Endodermal cell (in vitro differentiated cells): ENCODE measurements around the gene KCNH8. TPM values are rescaled to one million over a fixed set of nuclear protein-coding genes. Genes with fewer than 3 reads are reported as not detected.

Experiments
- DNase-seq: peaks from one replicate; pipeline ENCODE4 v3.0.0-alpha.2; 2017
- H3K27ac ChIP-seq: 2 replicates; pipeline ENCODE4 v1.5.1; 2013; ENCODE audit warnings: mild to moderate bottlenecking, low read depth, low read length, moderate library complexity
- H3K27me3 ChIP-seq: 2 replicates; pipeline ENCODE4 v1.6.1; 2013; ENCODE audit warnings: mild to moderate bottlenecking, low read length, moderate library complexity; ENCODE audit not compliant: insufficient read depth, control insufficient read depth, poor library complexity, severe bottlenecking
- H3K36me3 ChIP-seq: 2 replicates; pipeline ENCODE4 v1.7.0; 2013; ENCODE audit warnings: mild to moderate bottlenecking, low read length, moderate library complexity; ENCODE audit not compliant: control insufficient read depth, insufficient read depth
- H3K4me1 ChIP-seq: one replicate; pipeline ENCODE4 v1.7.0; 2013; ENCODE audit warnings: low read length; ENCODE audit not compliant: control insufficient read depth, insufficient read depth
- H3K4me3 ChIP-seq: 2 replicates; pipeline ENCODE4 v1.5.1; 2013; ENCODE audit warnings: mild to moderate bottlenecking, low read length, moderate library complexity
- H3K9ac ChIP-seq: 2 replicates; pipeline ENCODE4 v1.6.1; 2013; ENCODE audit warnings: mild to moderate bottlenecking, low read length, moderate library complexity; ENCODE audit not compliant: poor library complexity, severe bottlenecking; ENCODE audit errors: extremely low read depth
- H3K9me3 ChIP-seq: 2 replicates; pipeline ENCODE4 v1.6.1; 2013; ENCODE audit warnings: mild to moderate bottlenecking, low read length, moderate library complexity; ENCODE audit not compliant: control insufficient read depth
- H3K27ac Mint-ChIP-seq: 2 replicates; pipeline ENCODE4 v1.8.0; 2020; ENCODE audit warnings: mixed read lengths
- H3K27me3 Mint-ChIP-seq: 2 replicates; pipeline ENCODE4 v1.8.0; 2021; ENCODE audit warnings: mild to moderate bottlenecking, mixed read lengths; ENCODE audit not compliant: insufficient read depth
- H3K36me3 Mint-ChIP-seq: 2 replicates; pipeline ENCODE4 v1.8.0; 2020; ENCODE audit warnings: low read depth, mixed read lengths
- H3K4me1 Mint-ChIP-seq: 2 replicates; pipeline ENCODE4 v1.8.0; 2020; ENCODE audit warnings: mixed read lengths
- H3K4me3 Mint-ChIP-seq: 2 replicates; pipeline ENCODE4 v1.8.0; 2020; ENCODE audit warnings: mild to moderate bottlenecking, moderate library complexity, mixed read lengths
- H3K9me3 Mint-ChIP-seq: 2 replicates; pipeline ENCODE4 v1.8.0; 2020; ENCODE audit warnings: mild to moderate bottlenecking, mixed read lengths
- WGBS, 2 experiments: methylation state at CpG; one replicate each; pipeline versions ENCODE4 v1.1.5 to v1.1.7; 2013; ENCODE audit warnings: missing lambda C conversion rate in 2 of 2, mixed read lengths in 1 of 2; ENCODE audit not compliant: insufficient coverage in 1 of 2, insufficient read length in 1 of 2; 5-methylcytosine and 5-hydroxymethylcytosine counted together
- total RNA-seq, 2 donors: library from RNA; stranded (reverse); fragmentation: NEBNext Ultra II Directional in 1 of 2; extraction: Animal tissue kit (Norgen Biotek cat#: 25700) in 1 of 2; gene quantifications; 2 replicates in 1 of 2; 3 replicates in 1 of 2; pipeline ENCODE4 v1.2.1, GENCODE V29; 2021
- TF ChIP-seq, protein P1 (sequence below): fragments of 200-600 bp; sonication (generic); conservative IDR thresholded peaks from 2 replicates; pipeline ENCODE4 v1.5.0; 2021; ENCODE audit warnings: antibody characterized with exemption, mild to moderate bottlenecking

Gene KCNH8
- total RNA-seq, 2 donors from 2014 or later: 12.0 to 15.0 TPM

GRCh38 chr3:19221081-19221480, 72.8 kb downstream of the KCNH8 start:
- 62 to 69% methylated on average over 2 of the region's 2 CpGs for WGBS, 2 experiments
- H3K27ac Mint-ChIP-seq: no peak overlapping the region
- Histone ChIP-seq H3K4me1 (peaks cover 4% of the 10 kb centered on the region), H3K27ac (no peak overlapping the region), H3K36me3 (no peaks in the 10 kb centered on the region), H3K9me3 (no peaks in the 10 kb centered on the region), H3K27me3 (no peaks in the 10 kb centered on the region), H3K4me3 (no peak overlapping the region), H3K9ac (no peak overlapping the region)
- H3K27me3 Mint-ChIP-seq: no peaks in the 10 kb centered on the region
- H3K36me3 Mint-ChIP-seq: no peaks in the 10 kb centered on the region
- H3K4me3 Mint-ChIP-seq: no peak overlapping the region
- peaks cover 14% of the 10 kb centered on the region for H3K4me1 Mint-ChIP-seq
- H3K9me3 Mint-ChIP-seq: no peaks in the 10 kb centered on the region
- TF ChIP-seq, protein P1, sequence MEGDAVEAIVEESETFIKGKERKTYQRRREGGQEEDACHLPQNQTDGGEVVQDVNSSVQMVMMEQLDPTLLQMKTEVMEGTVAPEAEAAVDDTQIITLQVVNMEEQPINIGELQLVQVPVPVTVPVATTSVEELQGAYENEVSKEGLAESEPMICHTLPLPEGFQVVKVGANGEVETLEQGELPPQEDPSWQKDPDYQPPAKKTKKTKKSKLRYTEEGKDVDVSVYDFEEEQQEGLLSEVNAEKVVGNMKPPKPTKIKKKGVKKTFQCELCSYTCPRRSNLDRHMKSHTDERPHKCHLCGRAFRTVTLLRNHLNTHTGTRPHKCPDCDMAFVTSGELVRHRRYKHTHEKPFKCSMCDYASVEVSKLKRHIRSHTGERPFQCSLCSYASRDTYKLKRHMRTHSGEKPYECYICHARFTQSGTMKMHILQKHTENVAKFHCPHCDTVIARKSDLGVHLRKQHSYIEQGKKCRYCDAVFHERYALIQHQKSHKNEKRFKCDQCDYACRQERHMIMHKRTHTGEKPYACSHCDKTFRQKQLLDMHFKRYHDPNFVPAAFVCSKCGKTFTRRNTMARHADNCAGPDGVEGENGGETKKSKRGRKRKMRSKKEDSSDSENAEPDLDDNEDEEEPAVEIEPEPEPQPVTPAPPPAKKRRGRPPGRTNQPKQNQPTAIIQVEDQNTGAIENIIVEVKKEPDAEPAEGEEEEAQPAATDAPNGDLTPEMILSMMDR: no peak
- peak; percentile 72 for DNase-seq

- H3K27me3 ChIP-seq: no peaks in the 10 kb centered on the region
- no peaks in the 10 kb centered on the region for H3K9me3 ChIP-seq
- no peak overlapping the region for H3K27ac ChIP-seq
- peaks cover under 1% of the 10 kb centered on the region for H3K36me3 ChIP-seq
- 17 to 64% methylated on average over 1 to 2 of the region's 2 CpGs for WGBS, 2 experiments
- no peak overlapping the region for H3K4me3 ChIP-seq
- no peak overlapping the region for H3K27ac Mint-ChIP-seq
- TF ChIP-seq, protein P1: no peak
- no peaks in the 10 kb centered on the region for H3K27me3 Mint-ChIP-seq
- no peaks in the 10 kb centered on the region for H3K9me3 Mint-ChIP-seq
- H3K4me3 Mint-ChIP-seq: no peak overlapping the region
- no peak for DNase-seq
- H3K36me3 Mint-ChIP-seq: peaks cover 4% of the 10 kb centered on the region
- no peak overlapping the region for H3K9ac ChIP-seq
- no peaks in the 10 kb centered on the region for H3K4me1 ChIP-seq
- H3K4me1 Mint-ChIP-seq: peaks cover 15% of the 10 kb centered on the region
Observed at GRCh38 chr3:19226479-19226878, 78.2 kb downstream of the KCNH8 start.

GRCh38 chr3:19228167-19228566, 79.9 kb downstream of the KCNH8 start:
- Histone ChIP-seq H3K27ac (no peak overlapping the region), H3K4me3 (no peak overlapping the region), H3K27me3 (no peaks in the 10 kb centered on the region), H3K9ac (no peak overlapping the region), H3K36me3 (peaks cover 5% of the 10 kb centered on the region), H3K4me1 (no peaks in the 10 kb centered on the region), H3K9me3 (no peaks in the 10 kb centered on the region)
- Mint-ChIP-seq H3K27ac (no peak overlapping the region), H3K4me1 (peaks cover 15% of the 10 kb centered on the region), H3K36me3 (peaks cover 4% of the 10 kb centered on the region), H3K9me3 (no peaks in the 10 kb centered on the region), H3K27me3 (no peaks in the 10 kb centered on the region), H3K4me3 (no peak overlapping the region)
- 84% methylated on average over 3 of the region's 3 CpGs; no CpG with 5 or more reads in 1 of the 2 experiments for WGBS, 2 experiments
- no peak for DNase-seq
- TF ChIP-seq, protein P1: no peak
